Measurements from ENCODE around the gene DHCR24.

DNA sequence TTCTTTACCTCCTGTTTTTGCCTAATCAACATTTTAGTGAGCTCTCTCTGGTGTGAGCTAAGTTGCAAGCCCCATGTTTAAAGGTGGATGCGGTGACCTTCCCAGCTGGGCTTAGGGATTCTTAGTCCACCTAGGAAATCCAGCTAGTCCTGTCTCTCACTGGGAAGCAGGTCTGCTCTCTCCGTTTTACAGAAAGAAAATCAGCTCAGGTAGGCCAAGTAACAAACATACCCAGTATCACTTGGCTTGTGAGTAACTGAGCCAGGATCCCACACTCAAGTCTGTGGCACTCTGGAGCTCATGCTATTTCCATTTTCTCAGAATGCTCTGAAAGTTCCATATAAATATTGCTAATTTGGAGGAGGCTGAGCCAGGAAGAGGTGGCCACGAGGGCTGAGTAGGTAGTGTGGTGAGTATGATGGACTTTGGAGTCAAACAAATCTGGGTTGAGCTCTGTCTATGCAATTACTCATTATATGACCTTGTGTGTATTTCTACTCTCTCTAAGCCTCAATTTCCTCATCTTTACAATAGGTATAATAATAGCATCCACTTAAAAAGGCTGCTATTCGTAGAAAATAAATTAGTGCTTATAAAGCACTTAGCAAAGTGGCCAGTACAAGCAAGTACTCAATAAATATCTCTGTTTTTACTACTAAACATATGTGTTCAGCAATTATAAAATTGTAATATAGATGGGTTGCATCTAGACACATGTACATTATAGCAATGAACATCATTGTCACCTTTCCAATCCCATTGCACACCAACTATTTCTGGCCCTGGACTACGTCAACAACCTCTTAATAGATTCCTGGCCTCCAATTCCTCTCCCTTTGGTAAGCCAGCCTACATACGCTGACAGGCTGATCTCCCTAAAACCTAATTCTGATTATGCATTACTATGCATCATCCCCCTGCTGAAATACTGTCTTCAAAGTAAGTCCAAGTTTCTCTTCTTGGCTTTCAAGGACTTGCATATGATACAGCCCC lies 32.7 kb upstream of the DHCR24 start:
- no peak for TF ChIP-seq POLR2AphosphoS5 (IDR thresholded peaks at IDR 0.05)
- TF ChIP-seq CTCF (IDR thresholded peaks at IDR 0.05), result no peak
- TF ChIP-seq POLR2A (IDR thresholded peaks at IDR 0.05), result no peak
